Upper lobe of left lung (tissue), 6 donors: Measurements from ENCODE around the gene DUOXA1. TPM values are rescaled to one million over a fixed set of nuclear protein-coding genes. Genes with fewer than 3 reads are reported as not detected.

Experiments
- ATAC-seq, 2 donors: fragments of 200-7000 bp; cut with Tn5 transposase; one replicate each; pipeline ENCODE4 v1.9.1; 2022; ENCODE audit warnings: mild to moderate bottlenecking in 2 of 2, moderate library complexity in 2 of 2; ENCODE audit not compliant: low FRiP score in 2 of 2
- DNase-seq, 2 donors: peaks; one replicate each; pipeline ENCODE4 v3.0.0-alpha.2; 2019 to 2020
- H3K27ac ChIP-seq, 4 donors: fragments of 200-600 bp; sonication (generic); one replicate each; pipeline ENCODE4 v1.5.1; 2016 to 2019
- H3K27me3 ChIP-seq, 4 donors: fragments of 200-600 bp; sonication (generic); one replicate each; pipeline ENCODE4 v1.5.1; 2017 to 2019
- H3K36me3 ChIP-seq, 4 donors: fragments of 200-600 bp; sonication (generic); one replicate each; pipeline ENCODE4 v1.5.1; 2016 to 2019
- H3K4me1 ChIP-seq, 4 donors: fragments of 200-600 bp; sonication (generic); one replicate each; pipeline ENCODE4 v1.5.1; 2018 to 2019
- H3K4me3 ChIP-seq, 4 donors: fragments of 200-600 bp; sonication (generic); one replicate each; pipeline ENCODE4 v1.5.1; 2017 to 2019; ENCODE audit warnings: mild to moderate bottlenecking in 2 of 4, moderate library complexity in 1 of 4
- H3K9me3 ChIP-seq, 4 donors: fragments of 200-600 bp; sonication (generic); one replicate each; pipeline ENCODE4 v1.5.1; 2018 to 2019
- EP300 ChIP-seq, 4 donors: sonication (generic); formaldehyde crosslinking; IDR thresholded peaks; one replicate each; pipeline ENCODE4 v1.5.1; 2017; ENCODE audit warnings: antibody characterized with exemption in 4 of 4, control low read depth in 2 of 4
- POLR2A ChIP-seq, 4 donors: fragments of 450-650 bp; IDR thresholded peaks; one replicate each; pipeline ENCODE4 v1.5.1; 2016 to 2017; ENCODE audit warnings: antibody characterized with exemption in 4 of 4, mild to moderate bottlenecking in 2 of 4
- POLR2AphosphoS5 ChIP-seq, 2 donors: sonication (generic); formaldehyde crosslinking; IDR thresholded peaks; one replicate each; pipeline ENCODE4 v1.5.1; 2017; ENCODE audit warnings: antibody characterized with exemption in 2 of 2
- WGBS, 2 donors: methylation state at CpG; one replicate each; pipeline ENCODE4 v1.1.5; 2017 to 2018; 5-methylcytosine and 5-hydroxymethylcytosine counted together
- total RNA-seq, 6 donors: library from RNA; depleted of rRNA in 4 of 6; stranded (reverse); fragments of >200 nt in 4 of 6; gene quantifications; one replicate each; pipeline versions ENCODE4 v1.1.0 to v1.2.1, GENCODE V29; 2016 to 2021
- TF ChIP-seq, protein P1 (sequence below), 6 experiments: fragments of 450-650 bp in 4 of 6; fragments of 200-600 bp in 2 of 6; sonication (generic) in 2 of 6; IDR thresholded peaks; one replicate each; pipeline ENCODE4 v1.5.1; 2016 to 2019; ENCODE audit warnings: antibody characterized with exemption in 6 of 6
- donor health status: DM: no; HTN: no; CAD: no; lungs with moderate emphysema.
- donor health status: DM: no; HTN: yes; CAD: no; lungs with severe emphysema.

Gene DUOXA1
- total RNA-seq, 6 donors from 2014 or later, result 84.2 to 530 (median 181) TPM

DNA sequence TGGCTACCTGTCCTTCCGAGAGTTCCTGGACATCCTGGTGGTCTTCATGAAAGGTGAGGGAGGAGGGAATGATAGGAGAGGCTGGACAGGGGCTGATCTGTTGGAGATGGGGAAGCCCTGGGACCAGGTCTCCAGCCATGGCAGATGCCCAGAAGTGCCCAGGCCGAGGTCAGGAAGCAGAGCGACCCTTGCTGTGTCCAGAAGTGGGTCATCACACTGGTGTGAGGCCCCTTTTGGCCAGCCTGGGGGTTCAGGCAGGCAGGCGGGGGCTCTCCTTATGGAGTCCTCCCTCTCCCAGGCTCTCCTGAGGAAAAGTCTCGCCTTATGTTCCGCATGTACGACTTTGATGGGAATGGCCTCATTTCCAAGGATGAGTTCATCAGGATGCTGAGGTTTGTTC is 17.9 kb upstream of the DUOXA1 start:
- Histone ChIP-seq H3K27me3 (no peaks in the 10 kb centered on the region), H3K4me1 (peaks cover 0 to 6% (median 1%) of the 10 kb centered on the region in 4 donors), H3K4me3 (no peak overlapping the region), H3K27ac (peak overlapping the region in 3 of 4 donors; percentile 2 to 48 (median 31)), H3K36me3 (peaks cover 12 to 59% (median 46%) of the 10 kb centered on the region in 4 donors), H3K9me3 (no peaks in the 10 kb centered on the region)
- 97% methylated on average over 5 to 7 of the region's 7 CpGs for WGBS, 2 donors
- DNase-seq (no peak), ATAC-seq (no peak)
- TF ChIP-seq EP300 (IDR thresholded peaks at IDR 0.05) (no peak), POLR2A (IDR thresholded peaks at IDR 0.05) (no peak), POLR2AphosphoS5 (IDR thresholded peaks at IDR 0.05) (no peak)
- TF ChIP-seq, protein P1, sequence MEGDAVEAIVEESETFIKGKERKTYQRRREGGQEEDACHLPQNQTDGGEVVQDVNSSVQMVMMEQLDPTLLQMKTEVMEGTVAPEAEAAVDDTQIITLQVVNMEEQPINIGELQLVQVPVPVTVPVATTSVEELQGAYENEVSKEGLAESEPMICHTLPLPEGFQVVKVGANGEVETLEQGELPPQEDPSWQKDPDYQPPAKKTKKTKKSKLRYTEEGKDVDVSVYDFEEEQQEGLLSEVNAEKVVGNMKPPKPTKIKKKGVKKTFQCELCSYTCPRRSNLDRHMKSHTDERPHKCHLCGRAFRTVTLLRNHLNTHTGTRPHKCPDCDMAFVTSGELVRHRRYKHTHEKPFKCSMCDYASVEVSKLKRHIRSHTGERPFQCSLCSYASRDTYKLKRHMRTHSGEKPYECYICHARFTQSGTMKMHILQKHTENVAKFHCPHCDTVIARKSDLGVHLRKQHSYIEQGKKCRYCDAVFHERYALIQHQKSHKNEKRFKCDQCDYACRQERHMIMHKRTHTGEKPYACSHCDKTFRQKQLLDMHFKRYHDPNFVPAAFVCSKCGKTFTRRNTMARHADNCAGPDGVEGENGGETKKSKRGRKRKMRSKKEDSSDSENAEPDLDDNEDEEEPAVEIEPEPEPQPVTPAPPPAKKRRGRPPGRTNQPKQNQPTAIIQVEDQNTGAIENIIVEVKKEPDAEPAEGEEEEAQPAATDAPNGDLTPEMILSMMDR (IDR thresholded peaks at IDR 0.05), result no peak

DNA sequence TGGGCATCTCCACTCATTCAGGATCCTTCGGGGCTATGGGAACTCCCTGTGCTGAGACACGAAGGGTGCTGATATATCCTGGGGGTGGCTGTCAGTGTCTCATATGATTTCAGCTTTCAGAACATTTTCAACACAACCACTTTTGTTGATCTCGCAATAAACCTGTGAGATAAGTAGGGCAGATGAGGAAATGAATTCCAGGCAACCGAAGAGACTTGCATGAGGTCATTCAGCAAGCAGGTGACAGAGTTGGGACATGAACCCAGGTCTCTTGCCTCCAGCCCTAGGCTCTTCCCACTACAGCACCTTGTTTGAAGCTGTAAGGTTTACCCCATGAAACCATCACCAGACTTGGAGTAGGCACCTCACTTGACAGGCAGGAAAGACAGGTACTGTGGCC is 16.7 kb upstream of the DUOXA1 start:
- peak overlapping the region in 2 of 4 donors; percentile 12 to 48 for H3K27ac ChIP-seq

DNA sequence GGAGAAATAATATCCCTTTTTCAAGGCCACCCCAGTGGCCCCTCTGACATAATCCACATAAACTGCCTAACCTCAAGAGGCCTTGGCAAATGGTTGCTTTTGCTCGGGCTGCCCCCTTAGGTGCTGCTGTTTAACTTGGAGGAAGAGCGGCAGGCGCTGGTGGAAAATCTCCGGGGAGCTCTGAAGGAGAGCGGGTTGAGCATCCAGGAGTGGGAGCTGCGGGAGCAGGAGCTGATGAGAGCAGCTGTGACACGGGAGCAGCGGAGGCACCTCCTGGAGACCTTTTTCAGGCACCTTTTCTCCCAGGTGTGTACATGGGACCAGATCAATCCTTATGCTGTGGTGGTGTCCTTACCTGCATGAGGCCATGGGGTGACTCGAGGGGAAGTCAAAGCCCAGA is 15.1 kb upstream of the DUOXA1 start:
- no peaks in the 10 kb centered on the region for H3K9me3 ChIP-seq
- DNase-seq (no peak), ATAC-seq (no peak)
- H3K27me3 ChIP-seq, result no peaks in the 10 kb centered on the region
- peak overlapping the region in 2 of 4 donors; percentile 27 to 43 for H3K27ac ChIP-seq
- H3K36me3 ChIP-seq, result peaks cover 10 to 42% (median 32%) of the 10 kb centered on the region in 4 donors
- 79 to 80% methylated on average over 9 of the region's 9 CpGs for WGBS, 2 donors
- no peak overlapping the region for H3K4me3 ChIP-seq
- TF ChIP-seq EP300 (IDR thresholded peaks at IDR 0.05) (no peak), POLR2AphosphoS5 (IDR thresholded peaks at IDR 0.05) (no peak), POLR2A (IDR thresholded peaks at IDR 0.05) (no peak)
- TF ChIP-seq, protein P1 (IDR thresholded peaks at IDR 0.05), result no peak
- peaks cover 0 to 22% (median 3%) of the 10 kb centered on the region in 4 donors for H3K4me1 ChIP-seq

More for the DNA sequence above, 16.7 kb upstream of the DUOXA1 start:
- H3K27me3 ChIP-seq, result no peaks in the 10 kb centered on the region
- ATAC-seq, result peak in 1 of 2 donors; percentile 45
- DNase-seq, result peak in 1 of 2 donors; percentile 68
- peaks cover 0 to 9% (median 1%) of the 10 kb centered on the region in 4 donors for H3K4me1 ChIP-seq
- 41 to 64% methylated on average over 4 of the region's 4 CpGs for WGBS, 2 donors
- no peak overlapping the region for H3K4me3 ChIP-seq
- TF ChIP-seq EP300 (IDR thresholded peaks at IDR 0.05) (peak in 1 of 4 donors; percentile 91), POLR2A (IDR thresholded peaks at IDR 0.05) (peak in 1 of 4 donors; percentile 35), POLR2AphosphoS5 (IDR thresholded peaks at IDR 0.05) (peak; percentile 30 to 44)
- TF ChIP-seq, protein P1 (IDR thresholded peaks at IDR 0.05), result no peak
- peaks cover 9 to 54% (median 37%) of the 10 kb centered on the region in 4 donors for H3K36me3 ChIP-seq
- no peaks in the 10 kb centered on the region for H3K9me3 ChIP-seq

DNA sequence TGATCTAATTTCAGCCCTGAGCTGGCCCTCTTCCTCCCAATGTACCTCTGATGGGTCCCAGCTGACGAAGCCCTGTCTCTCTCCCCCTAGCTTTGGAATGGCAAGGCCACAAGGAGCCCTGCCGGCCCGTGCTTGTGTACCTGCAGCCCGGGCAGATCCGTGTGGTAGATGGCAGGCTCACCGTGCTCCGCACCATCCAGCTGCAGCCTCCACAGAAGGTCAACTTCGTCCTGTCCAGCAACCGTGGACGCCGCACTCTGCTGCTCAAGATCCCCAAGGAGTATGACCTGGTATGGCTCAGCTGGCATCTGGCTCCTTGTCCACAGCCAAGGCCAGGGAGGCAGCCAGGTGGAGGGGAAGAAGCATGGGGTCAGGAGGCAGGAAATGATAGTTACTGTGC is 14.3 kb upstream of the DUOXA1 start:
- Histone ChIP-seq H3K4me1 (peaks cover 0 to 27% (median 5%) of the 10 kb centered on the region in 4 donors), H3K27ac (peak overlapping the region in 1 of 4 donors; percentile 16), H3K36me3 (peaks cover 10 to 36% (median 26%) of the 10 kb centered on the region in 4 donors), H3K9me3 (no peaks in the 10 kb centered on the region), H3K27me3 (no peaks in the 10 kb centered on the region), H3K4me3 (no peak overlapping the region)
- ATAC-seq, result no peak
- TF ChIP-seq POLR2A (IDR thresholded peaks at IDR 0.05) (peak in 1 of 4 donors; percentile 24), POLR2AphosphoS5 (IDR thresholded peaks at IDR 0.05) (no peak)
- 91% methylated on average over 11 of the region's 11 CpGs for WGBS, 2 donors
- DNase-seq, result no peak

DNA sequence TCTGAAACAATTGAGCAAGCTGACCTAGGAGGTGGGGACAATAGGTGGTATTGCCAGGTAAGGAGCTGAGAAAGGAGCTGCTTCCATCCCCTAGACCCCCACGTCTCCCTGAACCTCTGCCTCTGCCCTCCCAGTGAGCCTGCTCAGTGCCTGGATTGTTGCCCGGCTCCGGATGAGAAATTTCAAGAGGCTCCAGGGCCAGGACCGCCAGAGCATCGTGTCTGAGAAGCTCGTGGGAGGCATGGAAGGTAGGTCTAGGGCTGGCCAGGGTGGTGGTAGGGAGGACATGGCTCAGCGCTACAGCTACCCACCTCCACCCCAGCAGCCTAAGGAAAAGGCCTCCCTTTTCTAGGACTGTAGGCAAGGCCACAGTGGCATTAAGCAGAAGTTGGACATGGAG is 13.4 kb upstream of the DUOXA1 start:
- Histone ChIP-seq H3K4me3 (no peak overlapping the region), H3K27me3 (no peaks in the 10 kb centered on the region), H3K4me1 (peaks cover 0 to 36% (median 6%) of the 10 kb centered on the region in 4 donors), H3K27ac (peak overlapping the region in 1 of 4 donors; percentile 30), H3K36me3 (peaks cover 10 to 36% (median 25%) of the 10 kb centered on the region in 4 donors), H3K9me3 (no peaks in the 10 kb centered on the region)
- DNase-seq (no peak), ATAC-seq (no peak)
- TF ChIP-seq POLR2AphosphoS5 (IDR thresholded peaks at IDR 0.05) (no peak), EP300 (IDR thresholded peaks at IDR 0.05) (no peak), POLR2A (IDR thresholded peaks at IDR 0.05) (no peak)
- TF ChIP-seq, protein P1 (IDR thresholded peaks at IDR 0.05), result no peak
- WGBS, 2 donors, result 81 to 90% methylated on average over 7 of the region's 7 CpGs
